ENCODE results near the gene SPTBN1.

Gene SPTBN1

GRCh38 chr2:54666634-54667265, 210.6 kb downstream of the SPTBN1 start:
- H2AFZ ChIP-seq (ENCODE audit: low read length): no peak overlapping the region
- peaks cover 39 to 96% of the 10 kb centered on the region in 2 donors for H3K36me3 ChIP-seq (replicated peaks in 1 of 2; ENCODE audit: control insufficient read depth in 2 of 2, insufficient read depth in 2 of 2, low read length in 2 of 2)
- H3K79me1 ChIP-seq (ENCODE audit: low read depth, low read length): no peaks in the 10 kb centered on the region
- H3K27ac ChIP-seq (replicated peaks; ENCODE audit: low read length): no peak overlapping the region
- no peak overlapping the region for H3K23ac ChIP-seq (ENCODE audit: low read depth, low read length, poor library complexity)
- no peak overlapping the region for H3K18ac ChIP-seq (ENCODE audit: low read length)
- no peak overlapping the region for H3K14ac ChIP-seq (ENCODE audit: low read length)
- no CpG with 5 or more reads among the region's 6 CpGs for WGBS, 2 donors (ENCODE audit: extremely low coverage in 2 of 2, insufficient read length in 2 of 2, insufficient replicate concordance in 1 of 2)
- H3K27me3 ChIP-seq (ENCODE audit: control insufficient read depth in 3 of 3, insufficient read depth in 3 of 3, low read depth in 1 of 3, low read length in 3 of 3): no peaks in the 10 kb centered on the region
- H3K4me3 ChIP-seq (ENCODE audit: low read length in 2 of 2): no peak overlapping the region
- H3K4me1 ChIP-seq (ENCODE audit: control insufficient read depth in 2 of 2, insufficient read depth in 1 of 2, low read depth in 1 of 2, low read length in 2 of 2): peaks cover 0 to 7% of the 10 kb centered on the region in 2 donors
- no peak overlapping the region for H2AK5ac ChIP-seq (ENCODE audit: low read depth, low read length)
- no peak overlapping the region for H2BK5ac ChIP-seq (ENCODE audit: low read length)
- H3K4ac ChIP-seq (ENCODE audit: low read length): no peak overlapping the region
- H3K4me2 ChIP-seq (ENCODE audit: insufficient read depth, low read length, poor library complexity, severe bottlenecking): no peak overlapping the region
- H2BK15ac ChIP-seq (ENCODE audit: low read length): no peak overlapping the region
- no peak for DNase-seq (ENCODE audit: low spot score)
- H4K91ac ChIP-seq (ENCODE audit: low read depth, low read length, poor library complexity): no peak overlapping the region
- H3K9ac ChIP-seq (ENCODE audit: low read depth, low read length, poor library complexity): no peak overlapping the region
- no peaks in the 10 kb centered on the region for H3K9me3 ChIP-seq (replicated peaks in 1 of 2; ENCODE audit: control insufficient read depth in 2 of 2, insufficient read depth in 1 of 2, low read depth in 1 of 2, low read length in 2 of 2)
- H2BK120ac ChIP-seq (ENCODE audit: low read depth, low read length): no peak overlapping the region
- no peak overlapping the region for H2BK12ac ChIP-seq (ENCODE audit: low read length)
- no peak overlapping the region for H4K8ac ChIP-seq (ENCODE audit: low read depth, low read length)

- H3K9me3 ChIP-seq (replicated peaks in 1 of 2; ENCODE audit: control insufficient read depth in 2 of 2, insufficient read depth in 1 of 2, low read depth in 1 of 2, low read length in 2 of 2): no peaks in the 10 kb centered on the region
Measured at GRCh38 chr2:54667266-54667639, 211.1 kb downstream of the SPTBN1 start.

GRCh38 chr2:54667726-54668650, 211.9 kb downstream of the SPTBN1 start:
- H3K4me2 ChIP-seq (ENCODE audit: insufficient read depth, low read length, poor library complexity, severe bottlenecking): no peak overlapping the region
- no peak overlapping the region for H2BK15ac ChIP-seq (ENCODE audit: low read length)
- H4K8ac ChIP-seq (ENCODE audit: low read depth, low read length): no peak overlapping the region
- H2BK5ac ChIP-seq (ENCODE audit: low read length): no peak overlapping the region
- H3K79me1 ChIP-seq (ENCODE audit: low read depth, low read length): no peaks in the 10 kb centered on the region
- H3K23ac ChIP-seq (ENCODE audit: low read depth, low read length, poor library complexity): no peak overlapping the region
- no peak overlapping the region for H3K14ac ChIP-seq (ENCODE audit: low read length)
- H3K4ac ChIP-seq (ENCODE audit: low read length): no peak overlapping the region
- no peaks in the 10 kb centered on the region for H3K9me3 ChIP-seq (replicated peaks in 1 of 2; ENCODE audit: control insufficient read depth in 2 of 2, insufficient read depth in 1 of 2, low read depth in 1 of 2, low read length in 2 of 2)
- H2BK12ac ChIP-seq (ENCODE audit: low read length): no peak overlapping the region
- H3K4me3 ChIP-seq (ENCODE audit: low read length in 2 of 2): no peak overlapping the region
- H3K36me3 ChIP-seq (replicated peaks in 1 of 2; ENCODE audit: control insufficient read depth in 2 of 2, insufficient read depth in 2 of 2, low read length in 2 of 2): peaks cover 34 to 87% of the 10 kb centered on the region in 2 donors
- no peaks in the 10 kb centered on the region for H3K27me3 ChIP-seq (ENCODE audit: control insufficient read depth in 3 of 3, insufficient read depth in 3 of 3, low read depth in 1 of 3, low read length in 3 of 3)
- H2BK120ac ChIP-seq (ENCODE audit: low read depth, low read length): no peak overlapping the region
- H4K91ac ChIP-seq (ENCODE audit: low read depth, low read length, poor library complexity): no peak overlapping the region
- no peak overlapping the region for H3K18ac ChIP-seq (ENCODE audit: low read length)
- H2AFZ ChIP-seq (ENCODE audit: low read length): no peak overlapping the region
- H3K4me1 ChIP-seq (ENCODE audit: control insufficient read depth in 2 of 2, insufficient read depth in 1 of 2, low read depth in 1 of 2, low read length in 2 of 2): peaks cover 0 to 7% of the 10 kb centered on the region in 2 donors
- no peak overlapping the region for H3K9ac ChIP-seq (ENCODE audit: low read depth, low read length, poor library complexity)
- no peak for DNase-seq (ENCODE audit: low spot score)
- no CpG with 5 or more reads among the region's 17 CpGs for WGBS, 2 donors (ENCODE audit: extremely low coverage in 2 of 2, insufficient read length in 2 of 2, insufficient replicate concordance in 1 of 2)
- H2AK5ac ChIP-seq (ENCODE audit: low read depth, low read length): no peak overlapping the region
- no peak overlapping the region for H3K27ac ChIP-seq (replicated peaks; ENCODE audit: low read length)

More at GRCh38 chr2:54667266-54667639, 211.1 kb downstream of the SPTBN1 start:
- Histone ChIP-seq H3K14ac (ENCODE audit: low read length) (no peak overlapping the region), H2BK120ac (ENCODE audit: low read depth, low read length) (no peak overlapping the region), H3K4me3 (ENCODE audit: low read length in 2 of 2) (no peak overlapping the region), H3K36me3 (replicated peaks in 1 of 2; ENCODE audit: control insufficient read depth in 2 of 2, insufficient read depth in 2 of 2, low read length in 2 of 2) (peaks cover 38 to 94% of the 10 kb centered on the region in 2 donors), H3K27me3 (ENCODE audit: control insufficient read depth in 3 of 3, insufficient read depth in 3 of 3, low read depth in 1 of 3, low read length in 3 of 3) (no peaks in the 10 kb centered on the region), H3K4me1 (ENCODE audit: control insufficient read depth in 2 of 2, insufficient read depth in 1 of 2, low read depth in 1 of 2, low read length in 2 of 2) (peaks cover 0 to 7% of the 10 kb centered on the region in 2 donors), H4K8ac (ENCODE audit: low read depth, low read length) (no peak overlapping the region), H4K91ac (ENCODE audit: low read depth, low read length, poor library complexity) (no peak overlapping the region), H3K79me1 (ENCODE audit: low read depth, low read length) (no peaks in the 10 kb centered on the region), H2BK15ac (ENCODE audit: low read length) (no peak overlapping the region), H3K4me2 (ENCODE audit: insufficient read depth, low read length, poor library complexity, severe bottlenecking) (no peak overlapping the region), H3K23ac (ENCODE audit: low read depth, low read length, poor library complexity) (no peak overlapping the region), H2AK5ac (ENCODE audit: low read depth, low read length) (no peak overlapping the region), H2BK12ac (ENCODE audit: low read length) (no peak overlapping the region), H3K27ac (replicated peaks; ENCODE audit: low read length) (no peak overlapping the region), H3K4ac (ENCODE audit: low read length) (no peak overlapping the region), H2BK5ac (ENCODE audit: low read length) (no peak overlapping the region), H3K9ac (ENCODE audit: low read depth, low read length, poor library complexity) (no peak overlapping the region), H3K18ac (ENCODE audit: low read length) (no peak overlapping the region), H2AFZ (ENCODE audit: low read length) (no peak overlapping the region)
- no CpG with 5 or more reads among the region's 4 CpGs for WGBS, 2 donors (ENCODE audit: extremely low coverage in 2 of 2, insufficient read length in 2 of 2, insufficient replicate concordance in 1 of 2)
- DNase-seq (ENCODE audit: low spot score): no peak

- H2BK15ac ChIP-seq (ENCODE audit: low read length): no peak overlapping the region
- DNase-seq (ENCODE audit: low spot score): no peak
- H3K4ac ChIP-seq (ENCODE audit: low read length): no peak overlapping the region
- peaks cover 2 to 7% of the 10 kb centered on the region in 2 donors for H3K4me1 ChIP-seq (ENCODE audit: control insufficient read depth in 2 of 2, insufficient read depth in 1 of 2, low read depth in 1 of 2, low read length in 2 of 2)
- H3K14ac ChIP-seq (ENCODE audit: low read length): no peak overlapping the region
- H3K4me2 ChIP-seq (ENCODE audit: insufficient read depth, low read length, poor library complexity, severe bottlenecking): no peak overlapping the region
- H3K36me3 ChIP-seq (replicated peaks in 1 of 2; ENCODE audit: control insufficient read depth in 2 of 2, insufficient read depth in 2 of 2, low read length in 2 of 2): peaks cover 31 to 80% of the 10 kb centered on the region in 2 donors
- H2AFZ ChIP-seq (ENCODE audit: low read length): no peak overlapping the region
- H2BK120ac ChIP-seq (ENCODE audit: low read depth, low read length): no peak overlapping the region
- no peak overlapping the region for H2BK12ac ChIP-seq (ENCODE audit: low read length)
- H4K8ac ChIP-seq (ENCODE audit: low read depth, low read length): no peak overlapping the region
- H3K23ac ChIP-seq (ENCODE audit: low read depth, low read length, poor library complexity): no peak overlapping the region
- no peaks in the 10 kb centered on the region for H3K27me3 ChIP-seq (ENCODE audit: control insufficient read depth in 3 of 3, insufficient read depth in 3 of 3, low read depth in 1 of 3, low read length in 3 of 3)
- no peaks in the 10 kb centered on the region for H3K79me1 ChIP-seq (ENCODE audit: low read depth, low read length)
- no peak overlapping the region for H3K27ac ChIP-seq (replicated peaks; ENCODE audit: low read length)
- H2AK5ac ChIP-seq (ENCODE audit: low read depth, low read length): no peak overlapping the region
- H4K91ac ChIP-seq (ENCODE audit: low read depth, low read length, poor library complexity): no peak overlapping the region
- H3K4me3 ChIP-seq (ENCODE audit: low read length in 2 of 2): no peak overlapping the region
- WGBS, 2 donors (ENCODE audit: extremely low coverage in 2 of 2, insufficient read length in 2 of 2, insufficient replicate concordance in 1 of 2): no CpG with 5 or more reads among the region's 5 CpGs
- H3K9ac ChIP-seq (ENCODE audit: low read depth, low read length, poor library complexity): no peak overlapping the region
- H3K9me3 ChIP-seq (replicated peaks in 1 of 2; ENCODE audit: control insufficient read depth in 2 of 2, insufficient read depth in 1 of 2, low read depth in 1 of 2, low read length in 2 of 2): no peaks in the 10 kb centered on the region
- H3K18ac ChIP-seq (ENCODE audit: low read length): no peak overlapping the region
- no peak overlapping the region for H2BK5ac ChIP-seq (ENCODE audit: low read length)
Measured at GRCh38 chr2:54668711-54669110, 212.6 kb downstream of the SPTBN1 start.
